Measurements from ENCODE around the gene CTNNA3.

The CTNNA3 gene

GRCh38 chr10:67004690-67005089 lies 691.3 kb downstream of the CTNNA3 start:
- H3K4me3 ChIP-seq (ENCODE audit: low read depth, low read length) = no peak overlapping the region
- no peak for TF ChIP-seq CTCF (IDR thresholded peaks at IDR 0.05; ENCODE audit: low read depth, low read length)

- no peak overlapping the region for H3K4me3 ChIP-seq (ENCODE audit: low read depth, low read length)
- TF ChIP-seq CTCF (IDR thresholded peaks at IDR 0.05; ENCODE audit: low read depth, low read length) = no peak
These were observed 696.0 kb downstream of the CTNNA3 start for GRCh38 chr10:66999762-67000545.

GRCh38 chr10:66996996-66997395 lies 699.0 kb downstream of the CTNNA3 start:
- TF ChIP-seq CTCF (IDR thresholded peaks at IDR 0.05; ENCODE audit: low read depth, low read length) = no peak
- H3K4me3 ChIP-seq (ENCODE audit: low read depth, low read length) = no peak overlapping the region

- no peak for TF ChIP-seq CTCF (IDR thresholded peaks at IDR 0.05; ENCODE audit: low read depth, low read length)
- no peak overlapping the region for H3K4me3 ChIP-seq (ENCODE audit: low read depth, low read length)
These were observed 705.7 kb downstream of the CTNNA3 start for GRCh38 chr10:66990143-66990830.

- no peak for TF ChIP-seq CTCF (IDR thresholded peaks at IDR 0.05; ENCODE audit: low read depth, low read length)
- H3K4me3 ChIP-seq (ENCODE audit: low read depth, low read length) = no peak overlapping the region
These were observed 712.5 kb downstream of the CTNNA3 start for GRCh38 chr10:66983475-66983818.

- TF ChIP-seq CTCF (IDR thresholded peaks at IDR 0.05; ENCODE audit: low read depth, low read length) = no peak
- no peak overlapping the region for H3K4me3 ChIP-seq (ENCODE audit: low read depth, low read length)
These were observed 713.1 kb downstream of the CTNNA3 start for GRCh38 chr10:66982792-66983474.

GRCh38 chr10:66982053-66982420 lies 714.0 kb downstream of the CTNNA3 start:
- TF ChIP-seq CTCF (IDR thresholded peaks at IDR 0.05; ENCODE audit: low read depth, low read length) = no peak
- H3K4me3 ChIP-seq (ENCODE audit: low read depth, low read length) = no peak overlapping the region
